Cardiac fibroblast (primary cell): Measurements from ENCODE around the gene DAB2IP.

Experiments
- DNase-seq, 2 donors: peaks; one replicate each; pipeline versions ENCODE4 v3.0.0 to v3.0.0-alpha.2; 2010; ENCODE audit warnings: low read depth in 2 of 2
- H3K4me3 ChIP-seq, 2 donors: replicated peaks in 1 of 2; 1 replicate in 1 of 2; 2 replicates in 1 of 2; pipeline ENCODE4 v1.5.1; 2011; ENCODE audit warnings: low read depth in 2 of 2, low read length in 2 of 2, mild to moderate bottlenecking in 2 of 2, moderate library complexity in 1 of 2
- CTCF ChIP-seq: IDR thresholded peaks from one replicate; pipeline ENCODE4 v1.5.1; 2011; ENCODE audit warnings: low read depth, mild to moderate bottlenecking, low read length, inconsistent platforms

The DAB2IP gene

GRCh38 chr9:121756474-121757280, 105.2 kb downstream of the DAB2IP start:
- H3K4me3 ChIP-seq = no peak overlapping the region
- TF ChIP-seq CTCF = no peak
- no peak for DNase-seq

GRCh38 chr9:121757281-121757585, 105.8 kb downstream of the DAB2IP start:
- TF ChIP-seq CTCF = no peak
- no peak for DNase-seq
- H3K4me3 ChIP-seq = no peak overlapping the region

- H3K4me3 ChIP-seq = no peak overlapping the region
- TF ChIP-seq CTCF = no peak
- DNase-seq = no peak
Observed at GRCh38 chr9:121758693-121759092, 107.3 kb downstream of the DAB2IP start.

- DNase-seq = no peak
- TF ChIP-seq CTCF = no peak
- no peak overlapping the region for H3K4me3 ChIP-seq
Observed at GRCh38 chr9:121759996-121760395, 108.6 kb downstream of the DAB2IP start.

- no peak overlapping the region for H3K4me3 ChIP-seq
- DNase-seq = no peak
- no peak for TF ChIP-seq CTCF
Observed at GRCh38 chr9:121760571-121760970, 109.1 kb downstream of the DAB2IP start.

- TF ChIP-seq CTCF = no peak
- no peak overlapping the region for H3K4me3 ChIP-seq
- no peak for DNase-seq
Observed at GRCh38 chr9:121763131-121763530, 111.7 kb downstream of the DAB2IP start.
